ENCODE results near the gene TIMD4. TPM values are rescaled to one million over a fixed set of nuclear protein-coding genes. Genes with fewer than 3 reads are reported as not detected.

Gene TIMD4
- total and polyA plus RNA-seq, 9 of the 15 experiments (the other 6 are each of a cell fraction or from before 2014, with no cell fraction given), result not detected

- TF ChIP-seq RAD21 (CRISPR knock-in tag; conservative IDR thresholded peaks at IDR 0.05 in 1 of 2, IDR thresholded peaks at IDR 0.05 in 1 of 2) (no peak), HLTF (IDR thresholded peaks at IDR 0.05) (no peak), ZNF764 (CRISPR knock-in tag; IDR thresholded peaks at IDR 0.05; ENCODE audit: low read depth) (no peak)
Observed at GRCh38 chr5:157006262-157006661, 43.2 kb upstream of the TIMD4 start (continued).

GRCh38 chr5:157004893-157005551, 42.0 kb upstream of the TIMD4 start:
- Histone ChIP-seq H3K9me1 (ENCODE audit: control insufficient read depth, insufficient read depth, low read length) (no peaks in the 10 kb centered on the region), H3K9me3 (replicated peaks; ENCODE audit: control insufficient read depth, insufficient read depth, low read depth, low read length) (no peaks in the 10 kb centered on the region), H3K36me3 (ENCODE audit: control insufficient read depth, insufficient read depth, low read length) (no peaks in the 10 kb centered on the region), H3K27ac (ENCODE audit: extremely low read depth, low read depth, low read length) (no peak overlapping the region), H2AFZ (ENCODE audit: low read depth, low read length) (no peak overlapping the region), H3K4me1 (replicated peaks in 1 of 2; ENCODE audit: control insufficient read depth in 2 of 2, insufficient read depth in 2 of 2, low read length in 2 of 2) (no peaks in the 10 kb centered on the region), H3K4me2 (ENCODE audit: insufficient read depth, low read length) (no peak overlapping the region), H3K9ac (ENCODE audit: insufficient read depth in 1 of 2, low read depth in 2 of 2, low read length in 2 of 2) (no peak overlapping the region), H3K4me3 (no peak overlapping the region), H4K20me1 (replicated peaks; ENCODE audit: control insufficient read depth, insufficient read depth, low read length) (no peaks in the 10 kb centered on the region), H3K27me3 (ENCODE audit: control insufficient read depth in 2 of 2, insufficient read depth in 2 of 2, low read length in 2 of 2) (no peaks in the 10 kb centered on the region), H3K79me2 (ENCODE audit: control insufficient read depth, insufficient read depth, low read length) (no peaks in the 10 kb centered on the region)
- POLR2A ChIA-PET, result no interaction called here
- no peak for DNase-seq (ENCODE audit: extremely low read depth in 1 of 4, low spot score in 3 of 4)
- in situ Hi-C loops (cut with MboI), result no loop called here
- TF ChIP-seq ZNF717 (CRISPR knock-in tag; IDR thresholded peaks at IDR 0.05) (no peak), CEBPB (tag; IDR thresholded peaks at IDR 0.05) (no peak), CEBPG (CRISPR knock-in tag; IDR thresholded peaks at IDR 0.05) (no peak), CEBPG (tag; conservative IDR thresholded peaks at IDR 0.05 in 1 of 2, IDR thresholded peaks at IDR 0.05 in 1 of 2) (no peak), ZNF174 (CRISPR knock-in tag; IDR thresholded peaks at IDR 0.05) (no peak), BRD4 (IDR thresholded peaks at IDR 0.05) (no peak), ARID2 (IDR thresholded peaks at IDR 0.05) (no peak), YY1 (IDR thresholded peaks at IDR 0.05; ENCODE audit: borderline replicate concordance in 1 of 3, control insufficient read depth in 1 of 3, extremely low read depth in 1 of 3, insufficient read depth in 3 of 3, insufficient read length in 1 of 3, insufficient replicate concordance in 2 of 3, low read depth in 1 of 3, low read length in 2 of 3) (no peak), ELK1 (CRISPR knock-in tag; IDR thresholded peaks at IDR 0.05) (no peak), ZNF740 (CRISPR knock-in tag; IDR thresholded peaks at IDR 0.05) (no peak), ZNF740 (tag; IDR thresholded peaks at IDR 0.05) (no peak), KLF16 (IDR thresholded peaks at IDR 0.05) (no peak), THRB (CRISPR knock-in tag; conservative IDR thresholded peaks at IDR 0.05) (no peak), TRIM28 (IDR thresholded peaks at IDR 0.05) (no peak)
- no peak for ATAC-seq
- intact Hi-C loops (cut with micrococcal nuclease), result no loop called here
- FAIRE-seq, result no peak
- CTCF ChIA-PET (ENCODE audit: low intra/inter-chr PET ratio), result no interaction called here
- no TSS peak for BruUV-seq (replicated peaks)
